NCI-H446 (cell line): ENCODE results near the gene NT5C1A.
A peak's percentile ranks its signal among the peaks of the same experiment; 100 is the strongest.

Source experiments
- DNase-seq, 2 experiments: peaks; one replicate each; lab custom pipeline; 2025; lab: John Stamatoyannopoulos, UW

The NT5C1A gene

GRCh38 chr1:39637361-39637760 is 34.5 kb downstream of the NT5C1A start:
- no peak for DNase-seq

DNA sequence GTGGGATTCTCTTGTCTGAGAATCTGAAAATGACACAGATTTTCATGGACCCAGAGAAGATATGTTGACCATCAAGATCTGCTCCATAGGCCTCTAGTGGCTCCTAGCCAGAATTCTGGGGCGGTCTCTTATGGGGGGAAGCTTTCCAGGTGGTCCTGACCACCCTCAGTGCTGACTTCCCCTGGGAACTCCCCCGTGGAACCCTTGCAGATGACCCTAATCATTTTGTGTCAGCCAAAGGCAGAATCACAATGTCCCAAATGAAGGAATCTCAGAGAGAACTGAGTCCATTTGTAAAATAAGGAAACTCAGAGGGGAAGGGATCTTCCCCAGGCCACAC is 36.1 kb downstream of the NT5C1A start:
- no peak for DNase-seq

GRCh38 chr1:39635205-39635870 is 36.6 kb downstream of the NT5C1A start:
- DNase-seq: no peak

DNA sequence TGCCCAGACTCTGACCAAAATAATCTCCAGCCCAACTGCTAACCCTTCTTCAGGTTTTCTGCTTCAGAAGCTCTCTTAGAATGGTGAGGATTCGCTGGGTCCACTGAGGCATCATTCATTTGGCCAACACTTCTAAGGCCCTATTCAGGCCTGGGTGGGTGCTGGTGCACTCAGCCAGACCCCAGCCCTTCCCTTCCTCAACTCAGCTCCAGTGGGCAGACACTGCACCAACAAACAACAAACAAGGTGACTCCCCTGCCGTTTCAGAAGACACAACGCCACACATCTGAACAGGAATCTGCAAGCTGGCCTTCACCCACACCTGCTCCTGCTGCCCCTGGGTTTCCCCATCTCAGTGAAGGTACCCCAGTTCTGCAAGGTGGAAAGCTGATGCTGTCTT is 38.5 kb downstream of the NT5C1A start:
- DNase-seq: no peak

DNA sequence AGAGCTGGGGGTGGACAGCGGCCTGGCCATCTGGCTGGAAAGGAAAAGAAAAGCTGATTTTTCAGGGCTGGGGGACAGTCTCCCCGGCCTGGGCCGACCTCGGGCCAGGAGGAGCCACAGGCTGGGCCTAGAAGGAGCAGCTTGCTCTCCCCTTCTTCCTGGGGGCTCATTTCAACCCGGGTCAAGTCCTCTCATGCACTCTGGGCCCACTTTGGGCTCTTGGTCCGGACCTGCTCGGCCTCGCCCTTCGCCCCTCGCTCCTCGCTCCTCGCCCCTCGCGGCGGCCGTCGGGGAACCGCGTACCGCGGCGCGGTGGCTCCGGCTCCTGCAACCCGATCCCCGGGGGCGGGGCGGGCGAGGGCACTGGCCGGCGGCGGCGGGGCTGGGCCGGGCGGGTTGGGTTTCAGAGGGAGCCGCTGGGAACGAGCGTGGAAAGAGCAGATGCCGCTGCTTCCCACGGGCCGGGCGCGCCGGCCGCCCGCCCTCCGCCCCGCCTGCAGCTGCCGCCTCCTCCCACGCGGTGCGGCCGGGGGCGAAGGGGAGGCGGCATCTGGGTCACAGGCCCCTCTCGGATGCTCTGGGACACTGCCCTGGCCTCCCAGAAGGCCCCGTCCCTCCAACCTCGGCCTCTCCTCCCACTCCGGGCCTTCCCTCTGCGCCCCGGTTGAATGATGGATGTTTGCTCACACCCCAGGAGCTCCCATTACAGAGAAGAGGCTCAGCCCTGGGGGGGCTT is 39.1 kb downstream of the NT5C1A start:
- DNase-seq: no peak

GRCh38 chr1:39632323-39632681 is 39.6 kb downstream of the NT5C1A start:
- DNase-seq: no peak

- no peak for DNase-seq
Measured at GRCh38 chr1:39631361-39632322, 40.3 kb downstream of the NT5C1A start.

DNA sequence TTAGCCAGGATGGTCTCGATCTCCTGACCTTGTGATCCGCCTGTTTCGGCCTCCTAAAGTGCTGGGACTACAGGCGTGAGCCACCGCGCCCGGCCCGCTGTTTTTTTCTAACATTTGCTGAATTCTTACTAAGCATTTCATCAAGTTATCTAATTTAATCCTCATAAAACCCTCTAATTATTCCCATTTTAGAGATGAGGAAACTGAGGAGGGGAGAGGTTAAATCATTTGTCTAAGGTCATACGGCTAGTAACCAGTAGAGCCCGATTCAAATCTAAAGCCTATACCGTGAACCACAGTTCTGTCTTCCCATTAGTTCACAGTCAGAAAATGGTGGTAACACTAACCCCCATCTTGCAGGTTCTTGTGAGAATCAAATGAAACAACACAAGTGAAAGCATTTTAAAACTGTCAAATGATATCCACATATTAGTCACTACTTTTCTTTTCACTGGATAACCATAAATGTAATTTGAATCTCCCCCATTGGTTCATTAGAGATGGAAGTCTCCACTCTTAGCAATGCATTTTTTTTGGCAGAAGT is 43.0 kb downstream of the NT5C1A start:
- DNase-seq: no peak

DNA sequence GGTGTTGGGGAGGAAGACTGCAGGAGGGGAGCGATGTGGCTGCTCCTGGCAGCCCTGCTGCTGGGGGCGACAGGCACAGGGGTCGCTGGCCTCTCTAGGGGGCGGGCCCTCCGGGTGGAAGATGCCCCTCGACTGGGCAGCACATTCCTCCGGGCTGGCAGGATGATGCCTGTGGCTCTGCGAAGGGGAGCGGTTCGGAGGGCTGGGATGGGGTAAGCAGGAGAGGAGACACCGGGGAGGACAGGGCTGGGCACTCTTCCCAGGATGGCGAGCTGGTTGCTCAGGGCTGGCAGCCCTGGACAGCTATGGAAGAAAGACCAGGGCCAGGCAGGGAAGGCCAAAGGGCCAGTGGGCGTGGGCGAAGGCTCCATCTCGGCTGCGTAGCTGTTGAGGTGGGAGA is 45.3 kb downstream of the NT5C1A start:
- DNase-seq: no peak

GRCh38 chr1:39625462-39626273 is 46.2 kb downstream of the NT5C1A start:
- no peak for DNase-seq

DNA sequence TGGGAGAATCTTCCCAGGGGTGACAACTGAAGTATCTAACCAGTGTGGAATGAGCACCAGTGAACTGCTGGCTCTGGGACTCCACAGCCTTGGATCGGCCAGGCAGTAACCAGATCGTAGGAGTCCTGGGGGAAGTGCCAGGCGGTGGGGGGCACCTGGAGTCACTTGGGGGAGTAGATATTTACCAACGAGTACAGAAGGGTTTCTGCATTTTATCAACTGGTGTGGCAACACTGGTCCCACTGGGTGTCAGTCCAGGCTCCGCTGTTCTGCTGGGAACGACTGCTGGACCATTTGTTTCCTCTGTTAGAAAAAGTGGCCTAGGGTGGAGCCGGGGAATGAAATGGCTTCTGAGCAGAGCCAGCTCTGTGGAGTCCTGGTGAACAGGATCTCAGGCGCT is 46.9 kb downstream of the NT5C1A start:
- DNase-seq: no peak

DNA sequence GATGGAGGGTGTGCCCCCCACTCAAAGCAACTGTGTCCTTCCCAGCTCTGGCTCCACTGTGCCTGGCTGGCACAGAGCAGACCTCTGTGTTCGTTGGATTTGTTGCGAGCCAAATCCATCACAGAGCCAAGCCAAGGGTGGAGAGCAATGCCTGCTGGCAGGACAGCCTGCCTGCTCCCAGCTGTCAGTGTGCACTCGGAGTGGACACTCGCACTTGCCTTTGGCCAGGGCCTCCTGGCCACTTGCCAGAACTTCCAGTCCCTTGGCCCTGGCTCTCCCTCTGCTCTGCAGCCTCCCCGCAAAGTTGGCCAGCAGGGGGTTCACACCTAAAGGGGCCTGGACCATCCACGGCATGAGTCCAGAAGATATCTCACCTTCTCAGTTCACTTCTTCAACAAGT is 48.9 kb downstream of the NT5C1A start:
- peak; percentile 11 to 70 for DNase-seq

DNA sequence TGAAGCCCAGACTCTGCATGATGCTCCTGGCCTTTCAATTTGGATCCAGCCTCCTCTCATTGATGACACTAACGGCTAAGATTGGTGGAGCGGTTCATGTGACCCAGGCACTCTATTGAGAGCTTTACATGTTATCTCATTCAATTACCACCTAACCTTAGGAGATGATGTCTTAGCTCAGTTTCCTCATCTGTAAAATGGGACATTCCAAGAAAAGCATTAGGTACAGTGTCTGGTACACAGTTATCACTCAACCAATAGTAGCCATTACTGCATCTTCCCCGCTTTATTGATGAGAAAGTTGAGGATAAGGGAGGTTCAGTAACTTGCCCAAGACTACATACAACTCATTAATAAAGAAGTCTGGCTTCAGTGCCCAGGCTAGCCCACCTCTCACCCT is 49.5 kb downstream of the NT5C1A start:
- DNase-seq: no peak

- DNase-seq: peak in 1 of 2 experiments; percentile 42
Measured at GRCh38 chr1:39620659-39621165, 51.2 kb downstream of the NT5C1A start.

DNA sequence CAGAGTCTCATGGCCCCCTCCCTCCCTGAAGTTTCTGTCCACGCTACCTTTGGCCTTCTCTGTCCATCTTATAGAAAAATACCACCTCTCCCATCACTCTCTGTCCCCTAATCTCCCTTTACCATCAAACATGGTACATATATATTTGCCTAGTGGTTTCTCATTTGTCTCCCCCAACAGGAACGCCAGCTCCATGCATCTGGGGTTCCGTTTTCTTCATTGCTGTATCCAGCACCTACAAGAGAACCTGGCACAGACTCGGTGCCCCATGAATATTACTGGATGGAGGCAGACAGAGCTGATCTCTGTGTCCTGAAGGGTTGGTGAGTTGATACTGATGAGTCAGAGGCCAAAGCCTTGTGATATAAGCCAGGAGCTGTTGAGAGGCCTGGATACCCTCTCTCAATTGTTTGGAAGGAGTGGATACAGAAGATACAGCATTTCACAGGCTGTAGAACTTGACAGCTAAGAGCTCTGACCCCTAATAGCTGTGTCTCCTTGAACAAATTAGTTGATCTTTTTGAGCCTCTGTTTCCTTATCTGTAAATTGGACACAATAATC is 54.3 kb downstream of the NT5C1A start:
- DNase-seq: no peak

- DNase-seq: no peak
Measured at GRCh38 chr1:39615086-39615673, 56.7 kb downstream of the NT5C1A start.

- DNase-seq: no peak
Measured at GRCh38 chr1:39614488-39614887, 57.4 kb downstream of the NT5C1A start.

GRCh38 chr1:39613250-39613649 is 58.7 kb downstream of the NT5C1A start:
- DNase-seq: no peak

- DNase-seq: no peak
Measured at GRCh38 chr1:39609618-39610331, 62.1 kb downstream of the NT5C1A start.
